Sigmoid colon (tissue), 4 donors: ENCODE results near the gene PPP1R14B.

Experiments
- CTCF ChIP-seq, 4 experiments: fragments of 450-650 bp in 3 of 4; fragments of 200-600 bp in 1 of 4; IDR thresholded peaks; one replicate each; pipeline ENCODE4 v1.5.1; 2016 to 2019; ENCODE audit warnings: antibody characterized with exemption in 4 of 4, mild to moderate bottlenecking in 3 of 4, moderate library complexity in 2 of 4
- POLR2AphosphoS5 ChIP-seq, 4 donors: sonication (generic); formaldehyde crosslinking; IDR thresholded peaks; one replicate each; pipeline ENCODE4 v1.6.1; 2017; ENCODE audit warnings: antibody characterized with exemption in 4 of 4

GRCh38 chr11:64225608-64226506 lies 20.9 kb downstream of the PPP1R14B start, which contains the start of the genes NUDT22 and TRPT1:
- TF ChIP-seq CTCF (IDR thresholded peaks at IDR 0.05) (peak in 1 of 4 experiments; percentile 18), POLR2AphosphoS5 (IDR thresholded peaks at IDR 0.05) (peak; percentile 88 to 96 (median 92))
